ENCODE measurements around the gene CDCP2.
"Not testable (repeated sequence)": the region's sequence is repeated elsewhere in the genome, so short reads cannot be mapped to it uniquely, and the experiment has no call there.

CDCP2 gene

GRCh38 chr1:54107131-54107530 is 45.7 kb downstream of the CDCP2 start:
- no peak for DNase-seq (ENCODE audit: low read depth)
- H3K4me3 ChIP-seq (ENCODE audit: low read depth, low read length): no peak overlapping the region
- no peak for TF ChIP-seq CTCF (IDR thresholded peaks at IDR 0.05; ENCODE audit: control insufficient read depth, extremely low read depth, insufficient read depth)

- TF ChIP-seq CTCF (IDR thresholded peaks at IDR 0.05; ENCODE audit: control insufficient read depth, extremely low read depth, insufficient read depth): no peak
- H3K4me3 ChIP-seq (ENCODE audit: low read depth, low read length): no peak overlapping the region
- no peak for DNase-seq (ENCODE audit: low read depth)
Observed at GRCh38 chr1:54105736-54106269, 47.0 kb downstream of the CDCP2 start.

DNA sequence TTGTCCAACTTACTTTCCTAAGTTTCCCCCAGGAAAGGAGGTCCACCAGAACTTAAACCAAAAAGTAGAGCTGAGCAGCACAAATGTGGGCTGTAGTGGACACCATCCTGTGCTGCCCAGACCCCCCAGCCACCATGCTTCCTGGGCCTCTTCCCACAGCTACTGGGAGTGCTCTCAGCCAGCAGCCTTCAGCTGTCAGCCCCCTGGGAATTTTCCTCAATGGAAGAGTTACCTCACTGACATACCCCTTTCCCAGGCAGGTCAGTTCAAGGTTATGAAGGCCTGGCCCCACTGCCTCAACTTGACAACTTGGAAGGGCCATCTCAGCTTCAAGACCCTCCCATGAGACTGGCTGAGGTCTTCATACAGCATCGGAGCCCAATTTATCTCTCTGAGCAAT is 47.7 kb downstream of the CDCP2 start:
- no peak for DNase-seq (ENCODE audit: low read depth)
- TF ChIP-seq CTCF (IDR thresholded peaks at IDR 0.05; ENCODE audit: control insufficient read depth, extremely low read depth, insufficient read depth): no peak
- H3K4me3 ChIP-seq (ENCODE audit: low read depth, low read length): no peak overlapping the region

DNA sequence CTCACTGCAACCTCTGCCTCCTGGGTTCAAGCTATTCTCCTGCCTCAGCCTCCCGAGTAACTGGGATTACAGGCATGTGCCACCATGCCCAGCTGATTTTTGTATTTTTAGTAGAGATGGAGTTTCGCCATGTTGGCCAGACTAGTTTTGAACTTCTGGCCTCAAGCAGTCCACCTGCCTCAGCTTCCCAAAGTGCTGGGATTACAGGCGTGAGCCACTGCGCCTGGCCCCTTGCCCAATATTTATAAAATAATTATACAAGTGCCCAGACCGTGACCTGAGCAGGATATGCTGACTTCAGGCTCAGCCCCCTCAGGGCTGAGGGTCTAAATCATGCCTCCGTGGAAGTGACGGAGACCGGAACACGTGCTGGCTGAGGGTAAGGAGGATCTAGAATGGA is 48.2 kb downstream of the CDCP2 start:
- not testable (repeated sequence) for DNase-seq (ENCODE audit: low read depth); H3K4me3 ChIP-seq (ENCODE audit: low read depth, low read length)

DNA sequence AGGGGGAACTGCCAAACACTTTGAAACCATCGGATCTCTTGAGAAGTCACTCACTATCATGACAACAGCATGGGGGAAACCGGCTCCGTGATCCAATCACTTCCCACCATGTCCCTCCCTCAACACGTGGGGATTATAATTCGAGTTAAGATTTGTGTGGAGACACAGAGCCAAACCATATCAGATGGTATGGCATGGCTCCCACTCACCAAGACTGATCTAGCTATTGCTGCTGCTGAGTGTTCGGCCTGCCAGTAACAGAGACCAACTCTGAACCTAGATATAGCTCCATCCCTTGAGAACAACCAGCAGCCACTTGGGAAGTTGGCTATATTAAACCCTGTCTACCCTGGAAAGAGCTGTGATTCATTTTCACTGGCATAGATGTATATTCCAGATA is 49.4 kb downstream of the CDCP2 start:
- TF ChIP-seq CTCF (IDR thresholded peaks at IDR 0.05; ENCODE audit: control insufficient read depth, extremely low read depth, insufficient read depth): no peak
- no peak for DNase-seq (ENCODE audit: low read depth)
- H3K4me3 ChIP-seq (ENCODE audit: low read depth, low read length): no peak overlapping the region

GRCh38 chr1:54100500-54100899 is 52.3 kb downstream of the CDCP2 start:
- TF ChIP-seq CTCF (IDR thresholded peaks at IDR 0.05; ENCODE audit: control insufficient read depth, extremely low read depth, insufficient read depth): no peak
- no peak overlapping the region for H3K4me3 ChIP-seq (ENCODE audit: low read depth, low read length)

GRCh38 chr1:54099061-54099610 is 53.7 kb downstream of the CDCP2 start:
- DNase-seq (ENCODE audit: low read depth): no peak
- no peak for TF ChIP-seq CTCF (IDR thresholded peaks at IDR 0.05; ENCODE audit: control insufficient read depth, extremely low read depth, insufficient read depth)
- H3K4me3 ChIP-seq (ENCODE audit: low read depth, low read length): no peak overlapping the region

More at GRCh38 chr1:54100500-54100899, 52.3 kb downstream of the CDCP2 start:
- DNase-seq (ENCODE audit: low read depth): no peak
